GM12878 (cell line): Measurements from ENCODE around the gene NFATC3.

Source experiments
- CEBPB ChIP-seq, 2 experiments: fragments of 150-350 bp in 1 of 2; IDR thresholded peaks; 2 replicates each; pipeline ENCODE4 v1.6.1; 2012 to 2014; ENCODE audit warnings: low read depth in 2 of 2, low read length in 2 of 2, borderline replicate concordance in 1 of 2, inconsistent platforms in 1 of 2
- EZH2 ChIP-seq: IDR thresholded peaks from 2 replicates; pipeline ENCODE4 v1.6.1; 2012; ENCODE audit warnings: low read depth, mild to moderate bottlenecking, control low read depth, inconsistent platforms, low read length, borderline replicate concordance; ENCODE audit not compliant: control insufficient read depth
- GABPA ChIP-seq: IDR thresholded peaks from 2 replicates; pipeline ENCODE4 v1.6.1; 2014; ENCODE audit warnings: antibody characterized with exemption, low read depth, mild to moderate bottlenecking, inconsistent platforms
- KDM1A ChIP-seq: fragments of 200-600 bp; sonication (generic); IDR thresholded peaks from 2 replicates; pipeline ENCODE4 v1.6.1; 2016; ENCODE audit warnings: borderline replicate concordance
- POLR2A ChIP-seq: IDR thresholded peaks from 2 replicates; pipeline ENCODE4 v1.6.1; 2011; ENCODE audit warnings: low read depth, mild to moderate bottlenecking, low read length
- SUZ12 ChIP-seq: fragments of 200-600 bp; sonication (generic); IDR thresholded peaks from one replicate; pipeline ENCODE4 v1.6.1; 2018; ENCODE audit warnings: antibody characterized with exemption, mild to moderate bottlenecking; ENCODE audit not compliant: unreplicated experiment
- TCF12 ChIP-seq: IDR thresholded peaks from 2 replicates; pipeline ENCODE4 v1.6.1; 2011; ENCODE audit warnings: low read depth, mild to moderate bottlenecking, low read length
- TCF7 ChIP-seq: IDR thresholded peaks from 2 replicates; pipeline ENCODE4 v1.6.1; 2014; ENCODE audit warnings: antibody characterized with exemption, borderline replicate concordance
- ZNF274 ChIP-seq: IDR thresholded peaks from one replicate; pipeline ENCODE4 v1.8.0; 2011; ENCODE audit not compliant: insufficient read length, insufficient read depth
- TF ChIP-seq, protein P1 (sequence below): IDR thresholded peaks from 2 replicates; pipeline ENCODE4 v1.6.1; 2011; ENCODE audit warnings: low read depth, mild to moderate bottlenecking, low read length, moderate library complexity, borderline replicate concordance; ENCODE audit errors: extremely low read depth
- TF ChIP-seq, protein P2 (sequence below), 3 experiments: IDR thresholded peaks in 2 of 3; conservative IDR thresholded peaks in 1 of 3; 2 replicates each; pipeline ENCODE4 v1.5.1; 2011; ENCODE audit warnings: low read depth in 3 of 3, low read length in 3 of 3, mild to moderate bottlenecking in 3 of 3, control low read depth in 2 of 3, moderate library complexity in 2 of 3, inconsistent platforms in 1 of 3, mixed read lengths in 1 of 3; ENCODE audit not compliant: control insufficient read depth in 2 of 3, insufficient read depth in 1 of 3; ENCODE audit errors: extremely low read depth in 1 of 3
- TF ChIP-seq, protein P3 (sequence below): fragments of 450-650 bp; IDR thresholded peaks from 2 replicates; pipeline ENCODE4 v1.6.1; 2017; ENCODE audit warnings: mild to moderate bottlenecking
- TF ChIP-seq, protein P4 (sequence below): fragments of 150-350 bp; IDR thresholded peaks from 2 replicates; pipeline ENCODE4 v1.6.1; 2016; ENCODE audit warnings: low read depth, low read length

DNA sequence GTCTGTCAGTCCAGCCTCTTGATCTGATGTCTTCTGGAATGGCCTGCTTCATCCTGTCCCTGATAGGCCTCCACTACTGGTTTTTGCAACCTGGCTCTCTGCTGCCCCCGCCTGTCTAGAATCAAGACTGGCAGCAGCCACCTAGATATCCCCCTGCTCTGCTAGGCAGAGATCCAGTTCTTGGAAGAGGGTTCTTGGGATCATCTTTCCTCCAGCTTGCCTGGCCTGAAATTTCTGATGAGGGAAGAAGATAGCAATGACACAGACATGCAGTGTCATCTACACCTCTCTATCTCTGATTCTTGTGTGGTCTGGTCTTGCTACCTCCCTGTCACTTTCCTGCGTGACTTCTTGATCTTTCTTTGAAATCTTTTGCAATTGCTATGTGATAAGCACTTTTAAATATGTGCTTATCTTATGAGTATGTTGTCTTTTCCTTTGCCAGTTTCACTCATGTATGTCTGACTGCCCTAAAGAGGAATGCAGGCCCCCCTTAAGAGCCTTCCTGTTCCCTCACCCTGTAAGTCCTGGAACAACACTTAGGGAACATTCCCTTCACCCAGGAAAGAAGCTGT, 20.3 kb upstream of the NFATC3 start:
- no peak for TF ChIP-seq CEBPB (IDR thresholded peaks at IDR 0.05; ENCODE audit: borderline replicate concordance in 1 of 2, low read depth in 2 of 2, low read length in 2 of 2)
- TF ChIP-seq, protein P1, sequence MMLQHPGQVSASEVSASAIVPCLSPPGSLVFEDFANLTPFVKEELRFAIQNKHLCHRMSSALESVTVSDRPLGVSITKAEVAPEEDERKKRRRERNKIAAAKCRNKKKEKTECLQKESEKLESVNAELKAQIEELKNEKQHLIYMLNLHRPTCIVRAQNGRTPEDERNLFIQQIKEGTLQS: no peak
- TF ChIP-seq GABPA: no peak
- TF ChIP-seq ZNF274: no peak
- TF ChIP-seq, protein P2, sequence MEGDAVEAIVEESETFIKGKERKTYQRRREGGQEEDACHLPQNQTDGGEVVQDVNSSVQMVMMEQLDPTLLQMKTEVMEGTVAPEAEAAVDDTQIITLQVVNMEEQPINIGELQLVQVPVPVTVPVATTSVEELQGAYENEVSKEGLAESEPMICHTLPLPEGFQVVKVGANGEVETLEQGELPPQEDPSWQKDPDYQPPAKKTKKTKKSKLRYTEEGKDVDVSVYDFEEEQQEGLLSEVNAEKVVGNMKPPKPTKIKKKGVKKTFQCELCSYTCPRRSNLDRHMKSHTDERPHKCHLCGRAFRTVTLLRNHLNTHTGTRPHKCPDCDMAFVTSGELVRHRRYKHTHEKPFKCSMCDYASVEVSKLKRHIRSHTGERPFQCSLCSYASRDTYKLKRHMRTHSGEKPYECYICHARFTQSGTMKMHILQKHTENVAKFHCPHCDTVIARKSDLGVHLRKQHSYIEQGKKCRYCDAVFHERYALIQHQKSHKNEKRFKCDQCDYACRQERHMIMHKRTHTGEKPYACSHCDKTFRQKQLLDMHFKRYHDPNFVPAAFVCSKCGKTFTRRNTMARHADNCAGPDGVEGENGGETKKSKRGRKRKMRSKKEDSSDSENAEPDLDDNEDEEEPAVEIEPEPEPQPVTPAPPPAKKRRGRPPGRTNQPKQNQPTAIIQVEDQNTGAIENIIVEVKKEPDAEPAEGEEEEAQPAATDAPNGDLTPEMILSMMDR (IDR thresholded peaks at IDR 0.05 in 2 of 3, conservative IDR thresholded peaks at IDR 0.05 in 1 of 3; ENCODE audit: control insufficient read depth in 2 of 3, extremely low read depth in 1 of 3, insufficient read depth in 1 of 3, low read depth in 3 of 3, low read length in 3 of 3): peak; percentile 87 to 88 (median 87)
- TF ChIP-seq, protein P3, sequence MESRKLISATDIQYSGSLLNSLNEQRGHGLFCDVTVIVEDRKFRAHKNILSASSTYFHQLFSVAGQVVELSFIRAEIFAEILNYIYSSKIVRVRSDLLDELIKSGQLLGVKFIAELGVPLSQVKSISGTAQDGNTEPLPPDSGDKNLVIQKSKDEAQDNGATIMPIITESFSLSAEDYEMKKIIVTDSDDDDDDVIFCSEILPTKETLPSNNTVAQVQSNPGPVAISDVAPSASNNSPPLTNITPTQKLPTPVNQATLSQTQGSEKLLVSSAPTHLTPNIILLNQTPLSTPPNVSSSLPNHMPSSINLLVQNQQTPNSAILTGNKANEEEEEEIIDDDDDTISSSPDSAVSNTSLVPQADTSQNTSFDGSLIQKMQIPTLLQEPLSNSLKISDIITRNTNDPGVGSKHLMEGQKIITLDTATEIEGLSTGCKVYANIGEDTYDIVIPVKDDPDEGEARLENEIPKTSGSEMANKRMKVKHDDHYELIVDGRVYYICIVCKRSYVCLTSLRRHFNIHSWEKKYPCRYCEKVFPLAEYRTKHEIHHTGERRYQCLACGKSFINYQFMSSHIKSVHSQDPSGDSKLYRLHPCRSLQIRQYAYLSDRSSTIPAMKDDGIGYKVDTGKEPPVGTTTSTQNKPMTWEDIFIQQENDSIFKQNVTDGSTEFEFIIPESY: no peak
- no peak for TF ChIP-seq TCF7
- TF ChIP-seq, protein P4, sequence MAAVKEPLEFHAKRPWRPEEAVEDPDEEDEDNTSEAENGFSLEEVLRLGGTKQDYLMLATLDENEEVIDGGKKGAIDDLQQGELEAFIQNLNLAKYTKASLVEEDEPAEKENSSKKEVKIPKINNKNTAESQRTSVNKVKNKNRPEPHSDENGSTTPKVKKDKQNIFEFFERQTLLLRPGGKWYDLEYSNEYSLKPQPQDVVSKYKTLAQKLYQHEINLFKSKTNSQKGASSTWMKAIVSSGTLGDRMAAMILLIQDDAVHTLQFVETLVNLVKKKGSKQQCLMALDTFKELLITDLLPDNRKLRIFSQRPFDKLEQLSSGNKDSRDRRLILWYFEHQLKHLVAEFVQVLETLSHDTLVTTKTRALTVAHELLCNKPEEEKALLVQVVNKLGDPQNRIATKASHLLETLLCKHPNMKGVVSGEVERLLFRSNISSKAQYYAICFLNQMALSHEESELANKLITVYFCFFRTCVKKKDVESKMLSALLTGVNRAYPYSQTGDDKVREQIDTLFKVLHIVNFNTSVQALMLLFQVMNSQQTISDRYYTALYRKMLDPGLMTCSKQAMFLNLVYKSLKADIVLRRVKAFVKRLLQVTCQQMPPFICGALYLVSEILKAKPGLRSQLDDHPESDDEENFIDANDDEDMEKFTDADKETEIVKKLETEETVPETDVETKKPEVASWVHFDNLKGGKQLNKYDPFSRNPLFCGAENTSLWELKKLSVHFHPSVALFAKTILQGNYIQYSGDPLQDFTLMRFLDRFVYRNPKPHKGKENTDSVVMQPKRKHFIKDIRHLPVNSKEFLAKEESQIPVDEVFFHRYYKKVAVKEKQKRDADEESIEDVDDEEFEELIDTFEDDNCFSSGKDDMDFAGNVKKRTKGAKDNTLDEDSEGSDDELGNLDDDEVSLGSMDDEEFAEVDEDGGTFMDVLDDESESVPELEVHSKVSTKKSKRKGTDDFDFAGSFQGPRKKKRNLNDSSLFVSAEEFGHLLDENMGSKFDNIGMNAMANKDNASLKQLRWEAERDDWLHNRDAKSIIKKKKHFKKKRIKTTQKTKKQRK: no peak
- no peak for TF ChIP-seq POLR2A
- no peak for TF ChIP-seq SUZ12
- no peak for TF ChIP-seq TCF12
- no peak for TF ChIP-seq EZH2
- TF ChIP-seq KDM1A: no peak
